HepG2 (cell line): Measurements from ENCODE around the gene CA11. TPM values are rescaled to one million over a fixed set of nuclear protein-coding genes. Genes with fewer than 3 reads are reported as not detected.

Experiments used
- ARHGAP35 ChIP-seq: sonication (generic); formaldehyde crosslinking; IDR thresholded peaks from 2 replicates; pipeline ENCODE4 v1.9.0; 2022; ENCODE audit warnings: mild to moderate bottlenecking, inconsistent platforms, moderate library complexity, missing genetic modification reagents, borderline replicate concordance
- ATRX ChIP-seq: sonication (generic); formaldehyde crosslinking; IDR thresholded peaks from 2 replicates; pipeline ENCODE4 v1.4.0; 2020; ENCODE audit warnings: missing genetic modification reagents, borderline replicate concordance
- CERS6 ChIP-seq: sonication (generic); formaldehyde crosslinking; IDR thresholded peaks from 2 replicates; pipeline ENCODE4 v1.5.0; 2020; ENCODE audit warnings: missing genetic modification reagents
- DMTF1 ChIP-seq: sonication (generic); formaldehyde crosslinking; IDR thresholded peaks from 2 replicates; pipeline ENCODE4 v1.4.0; 2020; ENCODE audit warnings: mild to moderate bottlenecking, missing genetic modification reagents
- IKZF4 ChIP-seq: sonication (generic); formaldehyde crosslinking; IDR thresholded peaks from 2 replicates; pipeline ENCODE4 v1.5.1; 2020; ENCODE audit warnings: borderline replicate concordance, mild to moderate bottlenecking, low read depth, missing genetic modification reagents; ENCODE audit errors: not compliant biosample characterization
- LBX2 ChIP-seq: sonication (generic); formaldehyde crosslinking; IDR thresholded peaks from 2 replicates; pipeline ENCODE4 v1.5.0; 2020; ENCODE audit warnings: missing genetic modification reagents, mild to moderate bottlenecking, borderline replicate concordance
- PBX3 ChIP-seq: sonication (generic); formaldehyde crosslinking; IDR thresholded peaks from 2 replicates; pipeline ENCODE4 v1.8.1; 2023; ENCODE audit warnings: missing genetic modification reagents, inconsistent platforms, borderline replicate concordance
- POGZ ChIP-seq: sonication (generic); formaldehyde crosslinking; IDR thresholded peaks from 2 replicates; pipeline ENCODE4 v1.4.0; 2020; ENCODE audit warnings: mild to moderate bottlenecking, missing genetic modification reagents
- SOX13 ChIP-seq, 3 experiments: fragments of 450-650 bp in 1 of 3; sonication (generic) in 1 of 3; formaldehyde crosslinking in 1 of 3; IDR thresholded peaks in 2 of 3; conservative IDR thresholded peaks in 1 of 3; 2 replicates each; pipeline versions ENCODE4 v1.5.0 to v1.6.1; 2016 to 2020; ENCODE audit warnings: antibody characterized with exemption in 1 of 3, mild to moderate bottlenecking in 1 of 3, missing compliant biosample characterization in 1 of 3, missing genetic modification reagents in 1 of 3, moderate library complexity in 1 of 3
- THAP11 ChIP-seq: IDR thresholded peaks from 2 replicates; pipeline ENCODE4 v1.6.1; 2016; ENCODE audit warnings: missing biosample characterization, missing genetic modification reagents
- ZBED4 ChIP-seq: sonication (generic); formaldehyde crosslinking; IDR thresholded peaks from 2 replicates; pipeline ENCODE4 v1.4.0; 2020; ENCODE audit warnings: missing genetic modification reagents, borderline replicate concordance
- ZBTB42 ChIP-seq: sonication (generic); formaldehyde crosslinking; IDR thresholded peaks from 2 replicates; pipeline ENCODE4 v1.5.0; 2020; ENCODE audit warnings: mild to moderate bottlenecking, missing genetic modification reagents
- ZEB1 ChIP-seq: IDR thresholded peaks from 2 replicates; pipeline ENCODE4 v1.6.1; 2012; ENCODE audit warnings: mild to moderate bottlenecking, low read depth, inconsistent platforms; ENCODE audit not compliant: insufficient replicate concordance
- ZFP36L1 ChIP-seq: sonication (generic); formaldehyde crosslinking; IDR thresholded peaks from 2 replicates; pipeline ENCODE4 v1.8.0; 2022; ENCODE audit warnings: mild to moderate bottlenecking, missing genetic modification reagents, moderate library complexity
- ZNF121 ChIP-seq: sonication (generic); formaldehyde crosslinking; IDR thresholded peaks from 2 replicates; pipeline ENCODE4 v1.5.0; 2020; ENCODE audit warnings: mild to moderate bottlenecking, missing genetic modification reagents
- ZNF124 ChIP-seq: sonication (generic); formaldehyde crosslinking; IDR thresholded peaks from 2 replicates; pipeline ENCODE4 v1.4.0; 2020; ENCODE audit warnings: missing genetic modification reagents
- ZNF160 ChIP-seq: sonication (generic); formaldehyde crosslinking; IDR thresholded peaks from 2 replicates; pipeline ENCODE4 v1.8.0; 2022; ENCODE audit warnings: mild to moderate bottlenecking, inconsistent platforms, missing genetic modification reagents
- ZNF180 ChIP-seq: sonication (generic); formaldehyde crosslinking; IDR thresholded peaks from 2 replicates; pipeline ENCODE4 v1.4.0; 2020; ENCODE audit warnings: low read depth, missing genetic modification reagents, borderline replicate concordance
- ZNF713 ChIP-seq: sonication (generic); formaldehyde crosslinking; IDR thresholded peaks from 2 replicates; pipeline ENCODE4 v1.4.0; 2020; ENCODE audit warnings: mild to moderate bottlenecking, missing genetic modification reagents
- ZNF850 ChIP-seq: sonication (generic); formaldehyde crosslinking; conservative IDR thresholded peaks from 2 replicates; pipeline ENCODE4 v1.9.0; 2021; ENCODE audit warnings: mild to moderate bottlenecking, missing genetic modification reagents
- polyA plus RNA-seq, 8 experiments: library from polyadenylated mRNA; depleted of rRNA in 3 of 8; stranded (reverse) in 7 of 8; unstranded in 1 of 8; fragments of >200 nt; fragmentation: Illumina TruSeq in 4 of 8; extraction: Trizol in 4 of 8; gene quantifications; 2 replicates each; pipeline versions ENCODE4 v1.2.1 to v1.2.3, GENCODE V29; 2011 to 2016; ENCODE audit warnings: low read depth in 4 of 8, missing spikeins in 1 of 8, mixed read lengths in 1 of 8; ENCODE audit not compliant: insufficient read depth in 1 of 8
- total RNA-seq, 5 experiments: library from RNA; depleted of rRNA; stranded (reverse); fragments of >200 nt; fragmentation: Illumina TruSeq; extraction: Trizol; gene quantifications; 2 replicates each; pipeline ENCODE4 v1.2.3, GENCODE V29; 2016; ENCODE audit warnings: low read depth in 1 of 5

CA11 gene
- total and polyA plus RNA-seq, 2 of the 13 experiments (the other 11 are each of a cell fraction or from before 2014, with no cell fraction given): 0.41 to 0.58 TPM

DNA sequence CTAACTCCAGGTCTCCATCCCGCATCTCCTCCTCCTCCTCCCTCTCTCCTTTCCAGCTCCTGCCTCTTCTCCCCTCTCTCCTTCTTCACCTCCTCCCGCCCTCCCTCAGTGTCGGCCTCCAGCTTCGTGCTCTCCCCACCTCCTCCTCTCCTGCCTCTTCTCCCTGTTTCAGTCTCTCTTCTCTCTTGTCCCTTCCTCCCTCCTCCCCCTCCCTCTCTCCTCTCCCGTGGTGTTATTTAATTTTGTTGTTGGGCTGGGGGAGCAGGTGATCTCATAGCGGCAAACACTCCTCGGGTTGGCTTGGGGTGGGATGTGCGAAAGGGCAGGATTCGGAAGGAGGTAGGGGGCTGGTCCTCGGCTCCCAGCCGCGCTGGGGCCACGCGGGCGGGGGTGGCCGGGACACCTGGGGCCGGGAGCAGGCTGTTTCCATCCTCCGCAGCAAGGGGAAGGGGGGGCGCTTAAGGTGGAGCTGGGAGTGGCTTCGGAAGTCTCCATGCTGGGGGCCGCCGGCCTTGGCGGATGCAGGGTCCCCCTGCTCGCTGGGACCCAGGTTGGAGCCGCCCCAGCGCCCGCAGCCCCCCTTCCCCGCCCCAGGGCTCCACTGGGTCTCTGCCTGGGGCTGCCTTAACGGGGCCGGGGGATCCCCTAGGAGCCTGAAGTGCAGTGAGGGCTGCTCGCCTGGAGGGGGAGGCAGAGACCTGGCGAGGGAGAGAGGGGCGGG lies at the start of gene CA11 (continued):
- TF ChIP-seq CERS6 (CRISPR knock-in tag) (no peak), ZFP36L1 (CRISPR knock-in tag) (no peak), ZEB1 (no peak), DMTF1 (CRISPR knock-in tag) (no peak), ZNF713 (CRISPR knock-in tag) (no peak), ARHGAP35 (no peak; the same call in 1 of the 2 replicates), PBX3 (CRISPR knock-in tag) (no peak), ZNF124 (CRISPR knock-in tag) (no peak), IKZF4 (CRISPR knock-in tag) (no peak), ZBED4 (CRISPR knock-in tag) (no peak), LBX2 (CRISPR knock-in tag) (no peak), ZNF160 (CRISPR knock-in tag) (no peak), ATRX (CRISPR knock-in tag) (no peak), ZNF121 (CRISPR knock-in tag) (no peak), POGZ (CRISPR knock-in tag) (0 out of 2 replicates have a peak, but pooled peaks have one; percentile 21), ZNF850 (CRISPR knock-in tag) (no peak), ZBTB42 (CRISPR knock-in tag) (no peak), THAP11 (peak; percentile 89), ZNF180 (no peak), SOX13 (IDR thresholded peaks at IDR 0.05) (no peak), SOX13 (CRISPR knock-in tag; conservative IDR thresholded peaks at IDR 0.05 in 1 of 2, IDR thresholded peaks at IDR 0.05 in 1 of 2) (peak in 1 of 2 experiments; percentile 8; a peak in 1 of 4 replicates)
